NCI-H1417 treated with DMSO at 0.1 percent for 48 hours (cell line): ENCODE measurements around the gene NME8.
"Not testable (repeated sequence)": the region's sequence is repeated elsewhere in the genome, so short reads cannot be mapped to it uniquely, and the experiment has no call there.

ENCODE experiments used
- DNase-seq: peaks from one replicate; lab custom pipeline; 2025; lab: John Stamatoyannopoulos, UW

Gene NME8, protein sequence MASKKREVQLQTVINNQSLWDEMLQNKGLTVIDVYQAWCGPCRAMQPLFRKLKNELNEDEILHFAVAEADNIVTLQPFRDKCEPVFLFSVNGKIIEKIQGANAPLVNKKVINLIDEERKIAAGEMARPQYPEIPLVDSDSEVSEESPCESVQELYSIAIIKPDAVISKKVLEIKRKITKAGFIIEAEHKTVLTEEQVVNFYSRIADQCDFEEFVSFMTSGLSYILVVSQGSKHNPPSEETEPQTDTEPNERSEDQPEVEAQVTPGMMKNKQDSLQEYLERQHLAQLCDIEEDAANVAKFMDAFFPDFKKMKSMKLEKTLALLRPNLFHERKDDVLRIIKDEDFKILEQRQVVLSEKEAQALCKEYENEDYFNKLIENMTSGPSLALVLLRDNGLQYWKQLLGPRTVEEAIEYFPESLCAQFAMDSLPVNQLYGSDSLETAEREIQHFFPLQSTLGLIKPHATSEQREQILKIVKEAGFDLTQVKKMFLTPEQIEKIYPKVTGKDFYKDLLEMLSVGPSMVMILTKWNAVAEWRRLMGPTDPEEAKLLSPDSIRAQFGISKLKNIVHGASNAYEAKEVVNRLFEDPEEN

GRCh38 chr7:37848297-37848696, at the start of gene NME8:
Gene NME8, plus strand, starts transcription at chr7:37848597. Its CDS starts 1,670 bp downstream, at chr7:37850267.
- DNase-seq, result no peak

DNA sequence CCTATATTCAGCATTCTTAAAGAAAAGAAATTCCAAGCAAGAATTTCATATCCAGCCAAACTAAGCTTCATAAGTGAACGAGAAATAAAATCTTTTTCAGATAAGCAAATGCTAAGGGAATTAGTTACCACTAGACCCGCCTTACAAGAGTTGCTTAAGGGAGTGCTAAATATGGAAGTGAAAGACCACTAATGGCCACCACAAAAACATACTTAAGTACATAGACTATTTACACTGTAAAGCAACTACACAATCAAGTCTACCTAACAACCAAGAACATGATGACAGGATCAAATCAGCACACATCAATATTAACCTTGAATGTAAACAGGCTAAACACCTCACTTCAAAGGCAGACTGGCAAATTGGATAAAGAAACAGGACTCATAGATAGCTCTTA, 42.2 kb upstream of the NME8 start:
- DNase-seq, result no peak

DNA sequence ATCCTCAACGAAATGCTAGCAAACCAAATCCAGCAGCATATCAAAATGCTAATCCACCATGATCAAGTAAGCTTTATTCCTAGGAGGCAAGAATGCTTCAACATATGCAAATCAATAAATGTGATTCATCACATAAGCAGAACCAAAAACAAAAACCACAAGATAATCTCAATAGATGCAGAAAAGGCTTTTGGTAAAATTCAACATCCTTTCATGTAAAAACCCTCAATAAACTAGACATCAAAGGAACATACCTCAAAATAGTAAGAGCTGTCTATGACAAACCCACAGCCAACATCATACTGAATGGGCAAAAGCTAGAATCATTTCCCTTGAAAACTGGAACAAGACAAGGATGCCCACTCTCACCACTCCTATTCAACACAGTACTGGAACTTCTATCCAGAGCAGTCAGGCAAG, 36.2 kb upstream of the NME8 start:
- not testable (repeated sequence) for DNase-seq

- DNase-seq, result no peak
Observed at GRCh38 chr7:37815671-37816371, 32.6 kb upstream of the NME8 start.

DNA sequence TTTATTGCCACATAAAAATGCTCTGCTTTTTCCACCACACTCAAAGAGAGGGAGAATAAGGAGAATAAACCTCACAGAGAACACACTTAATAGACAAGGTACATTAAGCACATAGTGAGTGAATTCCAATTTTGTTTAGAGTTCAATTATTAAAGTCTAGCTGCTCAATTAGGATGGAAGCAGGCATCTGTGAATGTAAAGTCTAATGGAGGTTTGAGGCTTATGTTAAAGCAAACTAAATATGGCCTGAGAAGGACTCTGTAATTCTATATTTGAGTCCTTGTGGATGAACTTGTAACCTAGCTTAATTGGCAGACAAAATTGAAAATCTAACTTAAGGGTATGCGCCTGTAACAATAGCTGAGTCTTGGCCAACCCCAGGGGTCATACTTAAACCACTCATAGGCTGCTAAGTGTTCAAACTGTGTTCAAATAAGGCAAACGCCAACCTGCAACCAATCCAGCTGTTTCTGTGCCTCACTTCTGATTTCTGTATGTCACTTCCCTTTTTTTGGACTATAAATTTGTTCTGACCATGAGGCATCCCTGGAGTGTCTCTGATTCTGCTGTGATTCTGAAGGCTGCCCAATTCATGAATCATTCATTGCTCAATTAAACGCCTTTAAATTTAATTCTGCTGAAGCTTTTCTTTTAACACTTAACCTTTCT, 31.3 kb upstream of the NME8 start:
- DNase-seq, result no peak

GRCh38 chr7:37817591-37817960, 30.8 kb upstream of the NME8 start:
- DNase-seq, result no peak

- no peak for DNase-seq
Observed at GRCh38 chr7:37817996-37818720, 30.2 kb upstream of the NME8 start.

DNA sequence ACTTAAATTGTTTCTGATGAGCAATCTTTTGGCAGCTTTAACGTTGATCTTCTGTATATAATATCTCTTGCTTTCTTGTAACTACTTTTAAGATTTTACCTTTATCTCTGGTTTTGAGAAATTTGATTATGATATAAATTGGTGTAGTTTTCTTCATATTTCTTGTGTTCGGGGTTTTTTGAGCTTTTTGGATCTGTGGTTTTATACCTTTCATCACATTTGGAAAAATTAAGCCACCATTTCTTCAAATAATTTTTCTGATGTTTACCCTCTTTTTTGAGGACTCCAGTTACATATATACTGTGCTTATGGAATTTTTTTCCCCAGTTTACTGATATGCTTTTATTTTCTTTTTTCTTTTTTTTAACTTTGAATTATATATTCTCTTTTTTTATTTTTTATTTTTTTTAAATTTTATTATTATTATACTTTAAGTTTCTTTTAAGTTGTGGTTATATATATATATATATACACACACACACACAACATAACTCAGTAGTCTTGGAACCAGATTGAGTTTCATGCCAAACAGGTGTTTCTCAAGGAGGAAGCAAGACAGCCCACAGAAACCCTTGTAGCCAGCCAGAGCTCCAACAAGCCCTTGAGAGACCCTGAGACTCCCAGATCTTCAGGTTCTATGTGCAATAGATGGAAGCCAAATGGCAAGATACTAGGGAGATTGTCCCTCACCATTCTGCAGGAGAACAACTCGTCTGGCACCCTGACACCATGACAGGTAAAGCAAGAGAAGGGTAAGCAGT, 27.5 kb upstream of the NME8 start:
- no peak for DNase-seq

- no peak for DNase-seq
Observed at GRCh38 chr7:37822946-37823345, 25.5 kb upstream of the NME8 start.

- no peak for DNase-seq
Observed at GRCh38 chr7:37823557-37823956, 24.8 kb upstream of the NME8 start.

- no peak for DNase-seq
Observed at GRCh38 chr7:37825038-37825437, 23.4 kb upstream of the NME8 start.

DNA sequence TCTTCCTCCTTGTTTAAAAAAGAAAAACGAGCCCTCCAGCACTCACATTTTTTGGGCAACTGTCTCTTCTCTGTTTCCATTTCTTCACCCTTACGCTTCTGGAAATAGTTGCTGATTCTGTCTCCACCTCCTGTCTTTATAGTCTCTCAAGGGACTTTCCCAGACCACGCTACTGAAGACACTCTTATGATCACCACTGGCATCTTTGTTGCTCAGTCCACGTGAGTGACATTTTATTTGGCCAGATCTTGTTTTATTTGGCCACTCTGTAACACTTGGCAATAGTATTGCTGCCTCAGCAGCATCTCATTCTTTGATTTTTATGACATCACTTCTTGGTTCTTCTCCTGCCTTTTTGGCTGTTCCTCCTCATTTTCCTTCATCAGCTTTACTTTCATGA, 21.6 kb upstream of the NME8 start:
- DNase-seq, result no peak

GRCh38 chr7:37831244-37831643, 17.2 kb upstream of the NME8 start:
- no peak for DNase-seq

DNA sequence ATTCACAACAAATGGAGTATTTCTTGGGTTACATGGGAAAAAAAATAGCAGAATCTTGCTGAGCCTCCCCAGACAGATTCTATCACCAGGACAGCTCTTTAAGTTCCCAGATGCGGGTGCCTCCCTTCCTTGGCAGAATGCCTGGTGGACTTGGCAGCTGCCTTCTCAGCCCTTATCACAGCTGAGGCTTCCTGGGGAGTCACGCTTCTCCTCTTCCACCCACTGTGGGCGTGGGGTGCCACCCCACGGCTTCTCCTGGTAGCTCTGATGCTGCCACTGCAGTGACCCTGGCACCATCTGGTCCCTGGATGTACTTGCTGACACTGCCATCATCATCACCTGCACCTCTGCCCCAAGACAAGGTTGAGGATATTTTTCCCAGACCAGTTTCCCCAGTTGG, 16.2 kb upstream of the NME8 start:
- no peak for DNase-seq

- no peak for DNase-seq
Observed at GRCh38 chr7:37833107-37833817, 15.1 kb upstream of the NME8 start.

- no peak for DNase-seq
Observed at GRCh38 chr7:37833818-37834146, 14.6 kb upstream of the NME8 start.

DNA sequence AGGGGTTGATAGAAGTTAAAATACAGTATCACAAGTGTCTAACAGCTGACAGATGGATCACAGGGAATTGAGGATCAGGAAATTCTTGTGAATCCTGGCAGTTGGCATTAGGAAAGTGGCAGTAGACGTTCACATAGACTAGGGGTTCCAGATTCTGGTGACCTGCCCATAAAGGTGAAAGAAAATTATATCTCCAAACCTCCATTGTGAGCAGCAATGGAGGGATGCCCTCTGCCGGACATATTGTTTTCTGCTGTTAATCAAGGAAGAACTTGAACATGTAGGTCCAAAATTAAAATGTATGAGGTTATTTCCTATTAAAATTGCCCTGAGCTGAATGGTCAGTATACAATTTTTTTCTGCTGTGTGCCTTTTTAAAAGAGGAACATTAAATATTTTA, 5.1 kb downstream of the NME8 start:
- no peak for DNase-seq

DNA sequence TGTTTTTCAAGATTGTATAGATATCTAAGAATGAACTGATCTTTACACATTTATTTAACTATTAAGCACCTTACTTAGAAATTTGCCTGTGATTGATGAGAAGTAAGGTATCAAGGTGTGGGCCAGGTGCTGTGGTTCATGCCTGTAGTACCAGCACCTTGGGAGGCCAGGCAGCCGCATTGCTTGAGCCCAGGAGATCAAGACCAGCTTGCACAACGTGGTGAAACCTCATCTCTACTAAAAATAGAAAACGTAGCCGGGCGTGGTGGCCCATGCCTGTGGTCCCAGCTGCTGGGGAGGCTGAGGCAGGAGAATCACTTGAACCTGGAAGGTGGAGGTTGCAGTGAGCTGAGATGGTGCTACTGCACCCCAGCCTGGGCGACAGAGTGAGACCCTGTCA, 33.7 kb downstream of the NME8 start:
- DNase-seq, result no peak

DNA sequence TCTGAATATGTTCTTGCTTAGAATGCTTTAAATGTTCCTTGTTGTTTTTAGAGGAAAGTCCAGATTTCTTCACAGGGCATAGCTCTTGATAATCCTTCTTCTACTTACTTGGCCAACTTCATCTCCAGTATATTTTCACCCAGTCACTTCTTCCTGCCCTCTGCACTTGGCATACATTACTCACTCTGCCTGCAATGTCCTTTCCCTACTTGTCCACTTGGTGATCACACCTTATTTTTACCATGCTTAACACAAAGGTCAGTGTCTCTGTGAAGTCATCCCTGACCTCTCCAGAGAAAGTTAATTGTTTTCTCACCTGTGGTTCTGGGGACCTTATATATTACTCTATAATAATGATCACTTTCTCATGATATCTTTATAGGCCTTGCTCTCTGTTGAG, 45.0 kb downstream of the NME8 start:
- DNase-seq, result no peak

DNA sequence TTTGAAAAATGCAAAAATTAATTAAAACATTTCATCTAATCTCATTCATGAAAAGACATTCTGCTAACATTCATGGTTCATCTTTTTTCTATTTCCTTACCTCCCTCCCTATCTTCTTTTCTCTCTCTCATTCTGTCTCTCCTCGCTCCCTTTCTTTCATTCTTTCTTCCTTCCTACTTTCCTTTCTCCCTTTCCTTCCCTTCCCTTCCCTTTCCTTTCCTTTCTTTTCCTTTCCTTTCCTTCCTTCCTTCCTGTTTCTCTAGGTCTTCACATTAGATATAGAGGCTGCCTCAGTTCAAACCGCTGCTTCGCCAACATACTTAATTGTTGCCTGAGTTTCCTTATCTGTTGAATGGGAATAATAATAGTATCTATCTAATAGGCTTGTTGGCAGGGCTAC, 46.3 kb downstream of the NME8 start:
- DNase-seq, result no peak
